PC-9 (cell line): ENCODE data around the gene TMEM141. TPM values are rescaled to one million over a fixed set of nuclear protein-coding genes. Genes with fewer than 3 reads are reported as not detected.

Experiments
- BruUV-seq: library from RNA; stranded (reverse); fragments of 400-500 nt; replicated peaks from 2 replicates; lab custom pipeline; 2021; lab: Mats Ljungman, UMichigan
- CTCF ChIA-PET: fragments of 300-600 bp; sonication (Branson Sonifier 250); formaldehyde crosslinking; loops from one replicate; lab custom pipeline; 2022; ENCODE audit warnings: antibody characterized with exemption; lab: Charles Lee
- POLR2A ChIA-PET: fragments of 300-600 bp; sonication (Branson Sonifier 250); formaldehyde crosslinking; loops from one replicate; lab custom pipeline; 2022; ENCODE audit warnings: antibody characterized with exemption; ENCODE audit not compliant: unreplicated experiment; lab: Charles Lee
- DNase-seq, 2 experiments: peaks; one replicate each; pipeline versions ENCODE4 v3.0.0 to v3.0.0-alpha.2; 2015 to 2022; ENCODE audit warnings: mixed read lengths in 1 of 2
- H2AFZ ChIP-seq: fragments of 200-600 bp; sonication (generic); 2 replicates; pipeline ENCODE4 v1.8.1; 2017; ENCODE audit warnings: antibody characterized with exemption
- H3F3A ChIP-seq: fragments of 200-600 bp; sonication (generic); 2 replicates; pipeline ENCODE4 v1.8.1; 2017; ENCODE audit warnings: antibody characterized with exemption, mild to moderate bottlenecking, low read depth; ENCODE audit not compliant: insufficient read depth
- H3K27ac ChIP-seq: fragments of 200-600 bp; sonication (generic); 2 replicates; pipeline ENCODE4 v1.6.1; 2016; ENCODE audit warnings: mixed run types
- H3K27me3 ChIP-seq: fragments of 200-600 bp; sonication (generic); 2 replicates; pipeline ENCODE4 v1.6.1; 2016; ENCODE audit warnings: low read depth, mixed run types; ENCODE audit not compliant: insufficient read depth
- H3K36me3 ChIP-seq: fragments of 200-600 bp; sonication (generic); 2 replicates; pipeline ENCODE4 v1.6.1; 2016; ENCODE audit warnings: low read depth, mixed run types
- H3K4me1 ChIP-seq: fragments of 200-600 bp; sonication (generic); replicated peaks from 2 replicates; pipeline ENCODE4 v1.6.1; 2016; ENCODE audit warnings: mixed run types; ENCODE audit not compliant: insufficient read depth
- H3K4me2 ChIP-seq: fragments of 200-600 bp; sonication (generic); 2 replicates; pipeline ENCODE4 v1.6.1; 2017; ENCODE audit warnings: mixed run types
- H3K4me3 ChIP-seq: fragments of 200-600 bp; sonication (generic); 2 replicates; pipeline ENCODE4 v1.6.1; 2016; ENCODE audit warnings: mixed run types
- H3K79me2 ChIP-seq: fragments of 200-600 bp; sonication (generic); 2 replicates; pipeline ENCODE4 v1.6.1; 2017; ENCODE audit warnings: low read depth, mixed run types
- H3K9me2 ChIP-seq: fragments of 200-600 bp; sonication (generic); 2 replicates; pipeline ENCODE4 v1.8.1; 2017; ENCODE audit warnings: mild to moderate bottlenecking; ENCODE audit not compliant: insufficient read depth
- H3K9me3 ChIP-seq: fragments of 200-600 bp; sonication (generic); 2 replicates; pipeline ENCODE4 v1.8.1; 2016; ENCODE audit warnings: low read depth; ENCODE audit not compliant: insufficient read depth
- H4K20me1 ChIP-seq: fragments of 200-600 bp; sonication (generic); 2 replicates; pipeline ENCODE4 v1.8.1; 2017; ENCODE audit not compliant: insufficient read depth
- CTCF ChIP-seq: fragments of 200-600 bp; sonication (generic); conservative IDR thresholded peaks from 2 replicates; pipeline ENCODE4 v1.6.1; 2017; ENCODE audit warnings: mixed run types, antibody characterized with exemption, mild to moderate bottlenecking, moderate library complexity
- EZH2 ChIP-seq: fragments of 200-600 bp; sonication (generic); IDR thresholded peaks from 2 replicates; pipeline ENCODE4 v1.8.0; 2017; ENCODE audit warnings: antibody characterized with exemption, low read depth
- intact Hi-C: fragments of 100-400 bp; cut with micrococcal nuclease; formaldehyde crosslinking; loops from one replicate; pipeline ENCODE4 v1.10.0; 2022; ENCODE audit not compliant: unreplicated experiment
- total RNA-seq: library from RNA; stranded (reverse); gene quantifications from 2 replicates; pipeline ENCODE4 v1.2.3, GENCODE V29; 2021

TMEM141 gene
- total RNA-seq, 1 experiment from 2014 or later, result 83.6 TPM

DNA sequence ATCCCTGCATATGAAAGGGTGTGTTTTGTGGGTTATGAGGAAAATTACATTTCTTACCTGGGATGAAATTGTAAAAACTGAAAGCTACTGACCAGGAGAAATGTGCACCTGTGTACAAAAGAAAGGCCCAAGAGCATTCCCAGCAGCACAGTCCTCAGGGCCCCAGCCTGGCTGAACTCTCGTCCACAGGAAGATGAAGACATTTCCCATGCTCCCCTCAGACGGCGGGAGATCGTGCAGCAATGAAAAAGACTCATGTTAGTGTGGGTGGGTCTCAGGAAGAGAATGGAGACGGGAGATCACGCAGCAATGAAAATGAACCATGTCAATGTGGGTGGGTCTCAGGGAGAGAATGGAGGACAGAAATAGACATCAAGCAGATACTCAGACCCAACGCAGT is 14.2 kb upstream of the TMEM141 start:
- Histone ChIP-seq H3K79me2 (no peaks in the 10 kb centered on the region), H3K27ac (no peak overlapping the region), H3K9me3 (no peaks in the 10 kb centered on the region), H3K9me2 (no peaks in the 10 kb centered on the region), H3K36me3 (no peaks in the 10 kb centered on the region), H3K4me2 (no peak overlapping the region; the same call in 1 of the 2 replicates), H4K20me1 (no peaks in the 10 kb centered on the region), H3K4me1 (no peaks in the 10 kb centered on the region), H2AFZ (no peak overlapping the region), H3K4me3 (no peak overlapping the region), H3K27me3 (peaks cover 42% of the 10 kb centered on the region), H3F3A (0 out of 2 replicates have a peak, but pooled peaks cover 3% of the 10 kb centered on the region)
- DNase-seq, result no peak
- ChIA-PET POLR2A (interaction anchor here (0.7 kb wide), 1 partner anchor 141 kb away, joined by 8 read pairs; no protein-coding TSS in a partner anchor), CTCF (no interaction called here)
- no TSS peak for BruUV-seq
- no peak for TF ChIP-seq CTCF
- TF ChIP-seq EZH2, result no peak
- intact Hi-C loops, result no loop called here

DNA sequence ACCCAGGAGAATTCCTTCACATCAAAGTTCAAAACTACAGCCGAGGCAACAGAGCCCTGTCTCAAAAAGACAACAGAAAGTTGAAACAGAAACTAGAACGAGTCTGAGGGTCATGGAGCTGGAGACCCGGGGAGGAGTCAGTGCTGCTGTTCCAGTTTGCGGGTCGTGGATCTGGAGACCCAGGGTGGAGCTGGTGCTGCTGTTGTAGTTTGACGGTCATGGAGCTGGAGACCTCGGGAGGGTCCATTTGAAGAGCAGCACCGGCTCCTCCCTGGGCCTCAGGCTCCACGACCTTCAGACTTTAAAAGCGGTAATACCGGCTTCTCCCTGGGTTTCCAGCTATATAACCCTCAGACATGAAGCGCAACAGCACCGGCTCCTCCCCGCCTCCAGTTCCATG is 13.8 kb upstream of the TMEM141 start:
- H4K20me1 ChIP-seq, result no peaks in the 10 kb centered on the region
- H3K27me3 ChIP-seq, result peaks cover 42% of the 10 kb centered on the region
- ChIA-PET CTCF (interaction anchor here (0.5 to 0.8 kb wide), 3 partner anchors 47 to 296 kb away, joined by 4 to 13 read pairs (median 9); no protein-coding TSS in a partner anchor), POLR2A (interaction anchor here (0.7 kb wide), 1 partner anchor 140 kb away, joined by 8 read pairs; no protein-coding TSS in a partner anchor)
- no peak for DNase-seq
- H3F3A ChIP-seq, result 0 out of 2 replicates have a peak, but pooled peaks cover 3% of the 10 kb centered on the region
- no peaks in the 10 kb centered on the region for H3K36me3 ChIP-seq
- no peak overlapping the region for H3K4me3 ChIP-seq
- H2AFZ ChIP-seq, result no peak overlapping the region
- no peaks in the 10 kb centered on the region for H3K9me2 ChIP-seq
- peak overlapping the region; percentile 17; the same call in 1 of the 2 replicates for H3K4me2 ChIP-seq
- TF ChIP-seq CTCF (no peak), EZH2 (no peak)
- no peaks in the 10 kb centered on the region for H3K4me1 ChIP-seq
- no peaks in the 10 kb centered on the region for H3K79me2 ChIP-seq
- intact Hi-C loops, result no loop called here
- H3K9me3 ChIP-seq, result no peaks in the 10 kb centered on the region
- BruUV-seq, result no TSS peak
- H3K27ac ChIP-seq, result no peak overlapping the region

- H3K79me2 ChIP-seq, result no peaks in the 10 kb centered on the region
- no peaks in the 10 kb centered on the region for H3K36me3 ChIP-seq
- H4K20me1 ChIP-seq, result no peaks in the 10 kb centered on the region
- no peak for DNase-seq
- POLR2A ChIA-PET, result interaction anchor here (0.5 kb wide), 1 partner anchor 53 kb away, joined by 4 read pairs; no protein-coding TSS in a partner anchor
- no TSS peak for BruUV-seq
- no peaks in the 10 kb centered on the region for H3K9me2 ChIP-seq
- no peaks in the 10 kb centered on the region for H3K9me3 ChIP-seq
- H3K4me2 ChIP-seq, result no peak overlapping the region
- H3K4me1 ChIP-seq, result no peaks in the 10 kb centered on the region
- H3K27ac ChIP-seq, result no peak overlapping the region
- H3F3A ChIP-seq, result peaks cover 7% of the 10 kb centered on the region; the same call in 1 of the 2 replicates
- no peak overlapping the region for H2AFZ ChIP-seq
- peaks cover 42% of the 10 kb centered on the region for H3K27me3 ChIP-seq
- TF ChIP-seq EZH2, result no peak
- no peak; the same call in 1 of the 2 replicates for TF ChIP-seq CTCF
- intact Hi-C loops, result no loop called here
- CTCF ChIA-PET, result interaction anchor here (0.5 to 0.6 kb wide), 2 partner anchors 133 to 255 kb away, joined by 3 to 20 read pairs; no protein-coding TSS in a partner anchor
- no peak overlapping the region for H3K4me3 ChIP-seq
These were observed 11.3 kb upstream of the TMEM141 start for GRCh38 chr9:136779808-136780207.
